ENCODE data around the gene TBC1D22A. TPM values are rescaled to one million over a fixed set of nuclear protein-coding genes. Genes with fewer than 3 reads are reported as not detected.

The TBC1D22A gene
- total RNA-seq, 1 experiment from 2014 or later, result 20.9 TPM

GRCh38 chr22:46770726-46771125 is 8.3 kb downstream of the TBC1D22A start:
- BruUV-seq (replicated peaks), result no TSS peak
- H3K4me3 ChIP-seq (replicated peaks in 1 of 2; ENCODE audit: low read depth in 1 of 2, low read length in 2 of 2), result no peak overlapping the region
- DNase-seq (ENCODE audit: low read depth, low spot score) (no peak), ATAC-seq (no peak)
- no peak overlapping the region for H3K27ac ChIP-seq (ENCODE audit: low read depth, low read length)
- H3K9me2 ChIP-seq (ENCODE audit: insufficient read depth), result no peaks in the 10 kb centered on the region
- no peak overlapping the region for H3K4me2 ChIP-seq (ENCODE audit: low read length)
- ChIA-PET RAD21 (ENCODE audit: low non-redundant PET in 1 of 2, low total read pairs in 2 of 2, uncharacterized antibody in 2 of 2, unreplicated experiment in 2 of 2) (no interaction called here), POLR2A (no interaction called here), CTCF (no interaction called here)
- no peak overlapping the region for H2AFZ ChIP-seq (ENCODE audit: low read depth, low read length, poor library complexity, severe bottlenecking)
- H3K4me1 ChIP-seq (ENCODE audit: control insufficient read depth in 1 of 2, insufficient read depth in 2 of 2, low read length in 2 of 2), result peaks cover 29 to 32% of the 10 kb centered on the region in 2 experiments
- H3K79me2 ChIP-seq (ENCODE audit: insufficient read depth, low read length), result peaks cover 58% of the 10 kb centered on the region
- no peaks in the 10 kb centered on the region; the same call in 1 of the 2 replicates for H4K20me1 ChIP-seq (ENCODE audit: insufficient read depth)
- no peak overlapping the region for H3K9ac ChIP-seq (ENCODE audit: low read length)
- no peaks in the 10 kb centered on the region for H3K9me3 ChIP-seq (ENCODE audit: control insufficient read depth in 1 of 2, insufficient read depth in 1 of 2, low read depth in 1 of 2, low read length in 2 of 2)
- H3K27me3 ChIP-seq (ENCODE audit: insufficient read depth, low read length), result no peaks in the 10 kb centered on the region
- no peaks in the 10 kb centered on the region for H3K36me3 ChIP-seq (ENCODE audit: control insufficient read depth in 1 of 2, insufficient read depth in 2 of 2, low read length in 2 of 2)
- intact Hi-C loops (cut with micrococcal nuclease), result no loop called here
- TF ChIP-seq, protein P1, sequence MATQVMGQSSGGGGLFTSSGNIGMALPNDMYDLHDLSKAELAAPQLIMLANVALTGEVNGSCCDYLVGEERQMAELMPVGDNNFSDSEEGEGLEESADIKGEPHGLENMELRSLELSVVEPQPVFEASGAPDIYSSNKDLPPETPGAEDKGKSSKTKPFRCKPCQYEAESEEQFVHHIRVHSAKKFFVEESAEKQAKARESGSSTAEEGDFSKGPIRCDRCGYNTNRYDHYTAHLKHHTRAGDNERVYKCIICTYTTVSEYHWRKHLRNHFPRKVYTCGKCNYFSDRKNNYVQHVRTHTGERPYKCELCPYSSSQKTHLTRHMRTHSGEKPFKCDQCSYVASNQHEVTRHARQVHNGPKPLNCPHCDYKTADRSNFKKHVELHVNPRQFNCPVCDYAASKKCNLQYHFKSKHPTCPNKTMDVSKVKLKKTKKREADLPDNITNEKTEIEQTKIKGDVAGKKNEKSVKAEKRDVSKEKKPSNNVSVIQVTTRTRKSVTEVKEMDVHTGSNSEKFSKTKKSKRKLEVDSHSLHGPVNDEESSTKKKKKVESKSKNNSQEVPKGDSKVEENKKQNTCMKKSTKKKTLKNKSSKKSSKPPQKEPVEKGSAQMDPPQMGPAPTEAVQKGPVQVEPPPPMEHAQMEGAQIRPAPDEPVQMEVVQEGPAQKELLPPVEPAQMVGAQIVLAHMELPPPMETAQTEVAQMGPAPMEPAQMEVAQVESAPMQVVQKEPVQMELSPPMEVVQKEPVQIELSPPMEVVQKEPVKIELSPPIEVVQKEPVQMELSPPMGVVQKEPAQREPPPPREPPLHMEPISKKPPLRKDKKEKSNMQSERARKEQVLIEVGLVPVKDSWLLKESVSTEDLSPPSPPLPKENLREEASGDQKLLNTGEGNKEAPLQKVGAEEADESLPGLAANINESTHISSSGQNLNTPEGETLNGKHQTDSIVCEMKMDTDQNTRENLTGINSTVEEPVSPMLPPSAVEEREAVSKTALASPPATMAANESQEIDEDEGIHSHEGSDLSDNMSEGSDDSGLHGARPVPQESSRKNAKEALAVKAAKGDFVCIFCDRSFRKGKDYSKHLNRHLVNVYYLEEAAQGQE (IDR thresholded peaks at IDR 0.05; ENCODE audit: low read depth), result no peak
- TF ChIP-seq ELF1 (IDR thresholded peaks at IDR 0.05; ENCODE audit: borderline replicate concordance, low read depth) (no peak), FOSL1 (IDR thresholded peaks at IDR 0.05; ENCODE audit: low read depth) (no peak), YY1 (IDR thresholded peaks at IDR 0.05; ENCODE audit: extremely low read depth, insufficient replicate concordance, low read depth, low read length) (no peak), ZFX (IDR thresholded peaks at IDR 0.05) (no peak), CEBPB (IDR thresholded peaks at IDR 0.05; ENCODE audit: low read depth) (no peak)
